Gastrocnemius medialis (tissue), 4 donors: ENCODE results near the gene DNAJA2. TPM values are rescaled to one million over a fixed set of nuclear protein-coding genes. Genes with fewer than 3 reads are reported as not detected.
A peak's percentile ranks its signal among the peaks of the same experiment; 100 is the strongest.

Experiments
- ATAC-seq, 2 donors: fragments of 150-250 bp; one replicate each; pipeline ENCODE4 v1.9.1; 2016
- DNase-seq, 2 donors: peaks; one replicate each; pipeline ENCODE4 v3.0.0-alpha.2; 2019
- H3K27ac ChIP-seq, 4 donors: fragments of 200-600 bp; sonication (generic); 1 replicate in 1 of 4; 2 replicates in 3 of 4; pipeline ENCODE4 v1.5.1; 2016 to 2018; ENCODE audit warnings: mild to moderate bottlenecking in 2 of 4, moderate library complexity in 1 of 4
- H3K27me3 ChIP-seq, 3 donors: fragments of 200-600 bp; sonication (generic) in 2 of 3; 1 replicate in 1 of 3; 2 replicates in 2 of 3; pipeline versions ENCODE4 v1.5.1 to v1.6.0; 2016 to 2019; ENCODE audit warnings: mild to moderate bottlenecking in 1 of 3, moderate library complexity in 1 of 3
- H3K36me3 ChIP-seq, 2 donors: fragments of 200-600 bp; sonication (generic) in 1 of 2; one replicate each; pipeline ENCODE4 v1.5.1; 2017 to 2018
- H3K4me1 ChIP-seq, 2 donors: fragments of 200-600 bp; sonication (generic) in 1 of 2; one replicate each; pipeline ENCODE4 v1.5.1; 2016 to 2017; ENCODE audit warnings: mild to moderate bottlenecking in 2 of 2
- H3K4me3 ChIP-seq, 4 donors: fragments of 200-600 bp; sonication (generic) in 3 of 4; 1 replicate in 1 of 4; 2 replicates in 3 of 4; pipeline ENCODE4 v1.5.1; 2016 to 2019; ENCODE audit warnings: mild to moderate bottlenecking in 2 of 4
- H3K9me3 ChIP-seq, 3 donors: fragments of 200-600 bp; sonication (generic) in 2 of 3; 1 replicate in 1 of 3; 2 replicates in 2 of 3; pipeline ENCODE4 v1.5.1; 2016 to 2019
- CTCF ChIP-seq, 5 experiments: fragments of 450-650 bp in 3 of 5; fragments of 200-600 bp in 2 of 5; sonication (generic) in 2 of 5; IDR thresholded peaks in 4 of 5; conservative IDR thresholded peaks in 1 of 5; 1 replicate in 4 of 5; 2 replicates in 1 of 5; pipeline ENCODE4 v1.5.1; 2016 to 2019; ENCODE audit warnings: antibody characterized with exemption in 5 of 5, mild to moderate bottlenecking in 3 of 5, moderate library complexity in 3 of 5
- POLR2A ChIP-seq, 2 donors: fragments of 450-650 bp; IDR thresholded peaks; one replicate each; pipeline ENCODE4 v1.6.1; 2017; ENCODE audit warnings: antibody characterized with exemption in 2 of 2, mild to moderate bottlenecking in 2 of 2, moderate library complexity in 2 of 2
- in situ Hi-C, 4 donors: fragments of 200-750 bp; cut with MboI; loops; one replicate each; pipeline versions ENCODE4 v1.15.0 to v1.8.0; 2017; ENCODE audit warnings: low sequenced_read_pairs in 4 of 4
- intact Hi-C: fragments of 100-400 bp; cut with DNase I; formaldehyde crosslinking; loops from one replicate; pipeline ENCODE4 v1.15.1; 2023; ENCODE audit warnings: low total_unique reads
- total RNA-seq, 4 donors: library from RNA; depleted of rRNA; stranded (reverse); fragments of >200 nt; gene quantifications; one replicate each; pipeline versions ENCODE4 v1.1.0 to v1.2.3, GENCODE V29; 2016

DNAJA2 gene
- total RNA-seq, 4 donors from 2014 or later, result 57.4 to 79.6 (median 70.5) TPM

- peaks cover 23 to 37% of the 10 kb centered on the region in 2 donors for H3K4me1 ChIP-seq
- H3K36me3 ChIP-seq, result peaks cover 0 to 11% of the 10 kb centered on the region in 2 donors
- no peaks in the 10 kb centered on the region for H3K9me3 ChIP-seq
- no peak for ATAC-seq
- in situ Hi-C loops, result loop anchor here in 1 of 4 donors (25.0 kb wide), 1 partner anchor 262 kb away; no protein-coding TSS in a partner anchor
- peak overlapping the region; percentile 77 to 88 (median 80) for H3K27ac ChIP-seq
- no peak for DNase-seq
- no peak overlapping the region for H3K4me3 ChIP-seq
- intact Hi-C loops, result loop anchor here (5.0 to 10.0 kb wide), 2 partner anchors 277 to 1320 kb away; partner anchors contain the start of genes ABCC11 and LONP2
- H3K27me3 ChIP-seq, result no peaks in the 10 kb centered on the region
- no peak for TF ChIP-seq CTCF (IDR thresholded peaks at IDR 0.05 in 4 of 5, conservative IDR thresholded peaks at IDR 0.05 in 1 of 5)
Measured at GRCh38 chr16:46924402-46924801, 49.1 kb downstream of the DNAJA2 start.

- peak overlapping the region; percentile 77 to 88 (median 80) for H3K27ac ChIP-seq
- H3K9me3 ChIP-seq, result no peaks in the 10 kb centered on the region
- peak; percentile 51 to 72 for DNase-seq
- H3K4me3 ChIP-seq, result no peak overlapping the region
- peak; percentile 73 to 86 for ATAC-seq
- no peaks in the 10 kb centered on the region for H3K27me3 ChIP-seq
- TF ChIP-seq POLR2A (IDR thresholded peaks at IDR 0.05) (no peak), CTCF (IDR thresholded peaks at IDR 0.05 in 4 of 5, conservative IDR thresholded peaks at IDR 0.05 in 1 of 5) (no peak)
- H3K4me1 ChIP-seq, result peaks cover 23 to 37% of the 10 kb centered on the region in 2 donors
- intact Hi-C loops (loop anchor here (1.0 to 10.0 kb wide), 3 partner anchors 26 to 1321 kb away; partner anchors contain the start of genes ABCC11 and LONP2), in situ Hi-C loops (loop anchor here in 1 of 4 donors (25.0 kb wide), 1 partner anchor 261 kb away; no protein-coding TSS in a partner anchor)
- peaks cover 0 to 6% of the 10 kb centered on the region in 2 donors for H3K36me3 ChIP-seq
Measured at GRCh38 chr16:46923513-46924295, 49.8 kb downstream of the DNAJA2 start.

- in situ Hi-C loops, result loop anchor here in 1 of 4 donors (25.0 kb wide), 1 partner anchor 260 kb away; no protein-coding TSS in a partner anchor
- no peaks in the 10 kb centered on the region for H3K9me3 ChIP-seq
- intact Hi-C loops, result loop anchor here (5.0 to 10.0 kb wide), 2 partner anchors 275 to 1323 kb away; partner anchors contain the start of genes ABCC11 and LONP2
Measured at GRCh38 chr16:46922239-46922638, 51.2 kb downstream of the DNAJA2 start.

More at GRCh38 chr16:46922239-46922638, 51.2 kb downstream of the DNAJA2 start:
- Histone ChIP-seq H3K4me3 (no peak overlapping the region), H3K4me1 (peaks cover 23 to 35% of the 10 kb centered on the region in 2 donors), H3K27me3 (no peaks in the 10 kb centered on the region), H3K27ac (peak overlapping the region; percentile 77 to 88 (median 80)), H3K36me3 (peaks cover 0 to 6% of the 10 kb centered on the region in 2 donors)
- TF ChIP-seq CTCF (IDR thresholded peaks at IDR 0.05 in 4 of 5, conservative IDR thresholded peaks at IDR 0.05 in 1 of 5) (no peak), POLR2A (IDR thresholded peaks at IDR 0.05) (no peak)
- no peak for ATAC-seq
- no peak for DNase-seq
